Neural progenitor cell (in vitro differentiated cells): ENCODE data around the gene ACSM2B.
"Not testable (repeated sequence)": the region's sequence is repeated elsewhere in the genome, so short reads cannot be mapped to it uniquely, and the experiment has no call there.

Experiments
- CTCF ChIP-seq: fragments of 200-600 bp; sonication (generic); IDR thresholded peaks from 2 replicates; pipeline ENCODE4 v1.5.1; 2017; ENCODE audit warnings: antibody characterized with exemption, mild to moderate bottlenecking
- EZH2 ChIP-seq: fragments of 200-600 bp; sonication (generic); IDR thresholded peaks from 2 replicates; pipeline ENCODE4 v1.6.1; 2017; ENCODE audit warnings: antibody characterized with exemption, mild to moderate bottlenecking, moderate library complexity
- EZH2phosphoT487 ChIP-seq: fragments of 200-600 bp; sonication (generic); IDR thresholded peaks from 2 replicates; pipeline ENCODE4 v1.6.1; 2017; ENCODE audit warnings: antibody characterized with exemption

DNA sequence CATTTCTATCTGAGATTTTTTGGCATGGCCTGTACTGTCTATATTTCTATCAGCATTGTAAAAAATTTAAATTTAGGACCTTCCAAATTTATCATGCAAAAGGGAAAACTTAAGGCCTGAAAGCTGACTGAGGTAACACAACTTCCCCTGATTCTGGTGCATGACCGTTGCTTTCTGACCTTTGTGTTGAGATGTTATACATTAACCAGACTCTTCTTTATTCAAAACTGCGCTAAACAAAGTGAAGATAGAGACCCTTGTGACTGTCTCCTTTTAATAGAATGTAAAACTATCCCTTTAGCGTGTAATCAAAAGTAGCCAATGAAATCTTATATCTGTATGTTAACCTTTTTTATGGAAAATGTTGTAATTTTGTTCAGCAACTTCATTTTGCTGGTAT, 1.9 kb upstream of the ACSM2B start:
- not testable (repeated sequence) for TF ChIP-seq EZH2phosphoT487, CTCF, EZH2
